ENCODE measurements around the gene PCYT2. TPM values are rescaled to one million over a fixed set of nuclear protein-coding genes. Genes with fewer than 3 reads are reported as not detected.

PCYT2 gene
- total and polyA plus RNA-seq, 2 donors (not counting 3 experiments of a cell fraction or from before 2014, with no cell fraction given): 52.0 to 57.1 TPM

- intact Hi-C loops (cut with micrococcal nuclease): no loop called here
- dilution Hi-C loops (cut with MboI; ENCODE audit: extremely low pct_ligation_motif_present, low sequenced_read_pairs): no loop called here
- H3K4me1 ChIP-seq (ENCODE audit: control insufficient read depth, extremely low read depth, insufficient read depth, low read length): peaks cover 7% of the 10 kb centered on the region
- H2AFZ ChIP-seq (ENCODE audit: low read depth, low read length): no peak overlapping the region
- H3K4me2 ChIP-seq (ENCODE audit: insufficient read depth, low read length): no peak overlapping the region
- ChIA-PET POLR2A (no interaction called here), CTCF (interaction anchor here (1.2 kb wide), 1 partner anchor 88 kb away, joined by 4 read pairs; no protein-coding TSS in a partner anchor)
- no TSS peak for BruUV-seq (replicated peaks)
- H3K27me3 ChIP-seq (ENCODE audit: control insufficient read depth in 2 of 2, insufficient read depth in 2 of 2, low read length in 2 of 2): no peaks in the 10 kb centered on the region
- no peak overlapping the region for H3K4me3 ChIP-seq (replicated peaks in 1 of 3; ENCODE audit: insufficient read depth in 1 of 3, low read depth in 1 of 3, low read length in 3 of 3)
- H3K9me3 ChIP-seq (replicated peaks; ENCODE audit: control insufficient read depth, insufficient read depth, low read length): no peaks in the 10 kb centered on the region
- DNase-seq (ENCODE audit: low read depth, low spot score) (no peak), FAIRE-seq (no peak)
- peaks cover 12% of the 10 kb centered on the region for H3K79me2 ChIP-seq (ENCODE audit: control insufficient read depth, insufficient read depth, low read length)
- peaks cover 0 to 5% of the 10 kb centered on the region in 2 experiments for H3K36me3 ChIP-seq (ENCODE audit: control insufficient read depth in 2 of 2, extremely low read depth in 1 of 2, insufficient read depth in 2 of 2, low read length in 2 of 2)
- H3K9me1 ChIP-seq (replicated peaks; ENCODE audit: control insufficient read depth, extremely low read depth, insufficient read depth, low read length): no peaks in the 10 kb centered on the region
- TF ChIP-seq MYC (IDR thresholded peaks at IDR 0.05; ENCODE audit: low read depth, low read length): no peak
- no peak for TF ChIP-seq POLR2AphosphoS5 (IDR thresholded peaks at IDR 0.05; ENCODE audit: insufficient read depth, low read depth, low read length)
- no peak for TF ChIP-seq POLR2A (IDR thresholded peaks at IDR 0.05; ENCODE audit: low read depth, low read length)
- no peak for TF ChIP-seq MAX (IDR thresholded peaks at IDR 0.05; ENCODE audit: insufficient read depth, insufficient read length)
- TF ChIP-seq CTCF (IDR thresholded peaks at IDR 0.05; ENCODE audit: extremely low read depth in 1 of 2, insufficient read depth in 1 of 2, low read depth in 1 of 2, low read length in 2 of 2): no peak
- no peak for TF ChIP-seq FOS (IDR thresholded peaks at IDR 0.05; ENCODE audit: borderline replicate concordance, insufficient read depth, low read length)
- TF ChIP-seq EZH2 (IDR thresholded peaks at IDR 0.05; ENCODE audit: borderline replicate concordance, low read depth, low read length, severe bottlenecking): no peak
- TF ChIP-seq JUN (IDR thresholded peaks at IDR 0.05; ENCODE audit: borderline replicate concordance, insufficient read depth, insufficient read length, low read depth): no peak
- TF ChIP-seq GATA2 (IDR thresholded peaks at IDR 0.05; ENCODE audit: insufficient read depth, insufficient read length, low read depth, low read length): no peak
- H3K27ac ChIP-seq (ENCODE audit: insufficient read depth, low read depth, low read length): no peak overlapping the region
- H3K9ac ChIP-seq (replicated peaks; ENCODE audit: extremely low read depth, insufficient read depth, low read length): no peak overlapping the region
- H4K20me1 ChIP-seq (replicated peaks; ENCODE audit: control insufficient read depth, extremely low read depth, insufficient read depth, low read length): no peaks in the 10 kb centered on the region
Observed at GRCh38 chr17:81931557-81932332, 20.5 kb upstream of the PCYT2 start.

Data from endothelial cell of umbilical vein (primary cell).